ENCODE data around the gene PLEKHA6.

Gene PLEKHA6

DNA sequence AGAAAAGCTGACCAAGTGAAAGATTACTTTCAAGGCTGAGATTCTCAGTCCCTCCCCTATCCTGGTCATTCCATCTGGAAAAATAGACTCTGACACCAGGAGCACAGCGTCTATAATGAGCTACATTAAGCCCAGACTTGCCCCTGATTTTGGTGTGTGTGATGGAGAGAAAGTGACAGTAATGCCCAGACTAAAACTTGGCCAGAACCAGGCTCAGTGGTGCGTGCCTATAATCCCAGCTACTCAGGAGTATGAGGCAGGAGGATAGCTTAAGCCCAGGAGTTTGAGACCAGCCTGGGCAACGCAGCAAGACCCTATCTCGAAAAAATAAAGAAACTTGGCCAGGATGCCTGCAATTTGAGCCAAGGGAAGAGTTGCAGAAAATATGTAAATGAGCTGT is 15.9 kb downstream of the PLEKHA6 start:
- ATAC-seq: no peak

DNA sequence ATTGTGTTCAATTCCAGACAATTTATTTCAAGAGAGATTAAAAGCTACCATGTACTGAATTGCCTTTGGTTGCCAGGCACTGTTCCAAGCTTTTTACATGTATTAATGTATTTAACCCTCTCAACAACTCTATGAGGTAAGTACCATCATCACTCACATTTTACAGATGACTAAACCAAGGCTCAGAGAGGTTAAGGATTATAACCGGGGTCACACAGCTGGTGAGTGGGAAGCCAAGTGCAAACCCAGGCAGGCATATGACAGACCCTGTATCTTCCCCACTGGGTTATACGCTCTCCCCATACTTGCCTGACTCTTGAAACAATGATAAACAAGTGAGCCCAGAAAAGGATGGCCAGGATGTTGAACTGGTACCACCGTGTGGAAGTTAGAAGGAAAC is 16.5 kb downstream of the PLEKHA6 start:
- ATAC-seq: no peak
- TF ChIP-seq, protein P1, sequence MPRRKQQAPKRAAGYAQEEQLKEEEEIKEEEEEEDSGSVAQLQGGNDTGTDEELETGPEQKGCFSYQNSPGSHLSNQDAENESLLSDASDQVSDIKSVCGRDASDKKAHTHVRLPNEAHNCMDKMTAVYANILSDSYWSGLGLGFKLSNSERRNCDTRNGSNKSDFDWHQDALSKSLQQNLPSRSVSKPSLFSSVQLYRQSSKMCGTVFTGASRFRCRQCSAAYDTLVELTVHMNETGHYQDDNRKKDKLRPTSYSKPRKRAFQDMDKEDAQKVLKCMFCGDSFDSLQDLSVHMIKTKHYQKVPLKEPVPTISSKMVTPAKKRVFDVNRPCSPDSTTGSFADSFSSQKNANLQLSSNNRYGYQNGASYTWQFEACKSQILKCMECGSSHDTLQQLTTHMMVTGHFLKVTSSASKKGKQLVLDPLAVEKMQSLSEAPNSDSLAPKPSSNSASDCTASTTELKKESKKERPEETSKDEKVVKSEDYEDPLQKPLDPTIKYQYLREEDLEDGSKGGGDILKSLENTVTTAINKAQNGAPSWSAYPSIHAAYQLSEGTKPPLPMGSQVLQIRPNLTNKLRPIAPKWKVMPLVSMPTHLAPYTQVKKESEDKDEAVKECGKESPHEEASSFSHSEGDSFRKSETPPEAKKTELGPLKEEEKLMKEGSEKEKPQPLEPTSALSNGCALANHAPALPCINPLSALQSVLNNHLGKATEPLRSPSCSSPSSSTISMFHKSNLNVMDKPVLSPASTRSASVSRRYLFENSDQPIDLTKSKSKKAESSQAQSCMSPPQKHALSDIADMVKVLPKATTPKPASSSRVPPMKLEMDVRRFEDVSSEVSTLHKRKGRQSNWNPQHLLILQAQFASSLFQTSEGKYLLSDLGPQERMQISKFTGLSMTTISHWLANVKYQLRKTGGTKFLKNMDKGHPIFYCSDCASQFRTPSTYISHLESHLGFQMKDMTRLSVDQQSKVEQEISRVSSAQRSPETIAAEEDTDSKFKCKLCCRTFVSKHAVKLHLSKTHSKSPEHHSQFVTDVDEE (CRISPR knock-in tag; IDR thresholded peaks at IDR 0.05): no peak
- TF ChIP-seq ZNF565 (CRISPR knock-in tag; conservative IDR thresholded peaks at IDR 0.05; ENCODE audit: low read depth) (no peak), ZFP3 (CRISPR knock-in tag; IDR thresholded peaks at IDR 0.05) (no peak), RARB (CRISPR knock-in tag; IDR thresholded peaks at IDR 0.05) (no peak)
- TF ChIP-seq, protein P2, sequence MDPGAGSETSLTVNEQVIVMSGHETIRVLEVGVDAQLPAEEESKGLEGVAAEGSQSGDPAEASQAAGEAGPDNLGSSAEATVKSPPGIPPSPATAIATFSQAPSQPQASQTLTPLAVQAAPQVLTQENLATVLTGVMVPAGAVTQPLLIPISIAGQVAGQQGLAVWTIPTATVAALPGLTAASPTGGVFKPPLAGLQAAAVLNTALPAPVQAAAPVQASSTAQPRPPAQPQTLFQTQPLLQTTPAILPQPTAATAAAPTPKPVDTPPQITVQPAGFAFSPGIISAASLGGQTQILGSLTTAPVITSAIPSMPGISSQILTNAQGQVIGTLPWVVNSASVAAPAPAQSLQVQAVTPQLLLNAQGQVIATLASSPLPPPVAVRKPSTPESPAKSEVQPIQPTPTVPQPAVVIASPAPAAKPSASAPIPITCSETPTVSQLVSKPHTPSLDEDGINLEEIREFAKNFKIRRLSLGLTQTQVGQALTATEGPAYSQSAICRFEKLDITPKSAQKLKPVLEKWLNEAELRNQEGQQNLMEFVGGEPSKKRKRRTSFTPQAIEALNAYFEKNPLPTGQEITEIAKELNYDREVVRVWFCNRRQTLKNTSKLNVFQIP (CRISPR knock-in tag; IDR thresholded peaks at IDR 0.05; ENCODE audit: borderline replicate concordance, low read depth): no peak

More for the DNA sequence above, 15.9 kb downstream of the PLEKHA6 start:
- TF ChIP-seq ZFP30 (CRISPR knock-in tag; IDR thresholded peaks at IDR 0.05) (no peak), TOX (CRISPR knock-in tag; IDR thresholded peaks at IDR 0.05; ENCODE audit: borderline replicate concordance) (no peak), SNAI2 (CRISPR knock-in tag; IDR thresholded peaks at IDR 0.05) (no peak)
- TF ChIP-seq, protein P3, sequence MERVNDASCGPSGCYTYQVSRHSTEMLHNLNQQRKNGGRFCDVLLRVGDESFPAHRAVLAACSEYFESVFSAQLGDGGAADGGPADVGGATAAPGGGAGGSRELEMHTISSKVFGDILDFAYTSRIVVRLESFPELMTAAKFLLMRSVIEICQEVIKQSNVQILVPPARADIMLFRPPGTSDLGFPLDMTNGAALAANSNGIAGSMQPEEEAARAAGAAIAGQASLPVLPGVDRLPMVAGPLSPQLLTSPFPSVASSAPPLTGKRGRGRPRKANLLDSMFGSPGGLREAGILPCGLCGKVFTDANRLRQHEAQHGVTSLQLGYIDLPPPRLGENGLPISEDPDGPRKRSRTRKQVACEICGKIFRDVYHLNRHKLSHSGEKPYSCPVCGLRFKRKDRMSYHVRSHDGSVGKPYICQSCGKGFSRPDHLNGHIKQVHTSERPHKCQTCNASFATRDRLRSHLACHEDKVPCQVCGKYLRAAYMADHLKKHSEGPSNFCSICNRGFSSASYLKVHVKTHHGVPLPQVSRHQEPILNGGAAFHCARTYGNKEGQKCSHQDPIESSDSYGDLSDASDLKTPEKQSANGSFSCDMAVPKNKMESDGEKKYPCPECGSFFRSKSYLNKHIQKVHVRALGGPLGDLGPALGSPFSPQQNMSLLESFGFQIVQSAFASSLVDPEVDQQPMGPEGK (CRISPR knock-in tag; IDR thresholded peaks at IDR 0.05; ENCODE audit: borderline replicate concordance): no peak

DNA sequence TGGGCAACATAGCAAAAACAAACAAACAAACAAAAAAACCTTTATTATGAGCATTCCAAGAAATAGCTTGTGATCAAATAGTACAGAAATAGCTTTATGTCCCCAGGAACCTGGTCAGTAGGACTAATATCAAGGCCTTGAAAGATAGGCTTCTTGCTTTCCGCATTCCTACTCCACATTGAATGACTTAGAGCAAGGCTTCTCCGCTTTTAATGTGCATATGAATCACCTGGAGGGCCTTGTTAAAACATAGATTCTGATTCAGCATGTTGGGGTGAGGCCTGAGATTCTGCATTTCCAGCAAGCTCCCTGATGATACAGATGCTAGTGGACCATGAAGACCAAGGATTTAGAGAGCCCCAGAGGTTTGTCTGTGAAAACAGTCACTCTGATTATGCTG is 17.4 kb downstream of the PLEKHA6 start:
- ATAC-seq: no peak
- TF ChIP-seq PPARA (CRISPR knock-in tag; IDR thresholded peaks at IDR 0.05; ENCODE audit: borderline replicate concordance) (no peak), ZNF70 (CRISPR knock-in tag; IDR thresholded peaks at IDR 0.05) (no peak), TOX (CRISPR knock-in tag; IDR thresholded peaks at IDR 0.05; ENCODE audit: borderline replicate concordance) (no peak), ZFP3 (CRISPR knock-in tag; IDR thresholded peaks at IDR 0.05) (no peak), ZC3H10 (CRISPR knock-in tag; IDR thresholded peaks at IDR 0.05) (no peak), ISL1 (CRISPR knock-in tag; IDR thresholded peaks at IDR 0.05) (no peak), BACH2 (CRISPR knock-in tag; IDR thresholded peaks at IDR 0.05; ENCODE audit: borderline replicate concordance) (no peak), SNAI2 (CRISPR knock-in tag; IDR thresholded peaks at IDR 0.05) (no peak), ARNTL (CRISPR knock-in tag; IDR thresholded peaks at IDR 0.05; ENCODE audit: borderline replicate concordance, low read depth) (no peak), ZFP30 (CRISPR knock-in tag; IDR thresholded peaks at IDR 0.05) (no peak), TCF4 (CRISPR knock-in tag; IDR thresholded peaks at IDR 0.05; ENCODE audit: borderline replicate concordance) (no peak), OSR1 (CRISPR knock-in tag; IDR thresholded peaks at IDR 0.05) (no peak), RARB (CRISPR knock-in tag; IDR thresholded peaks at IDR 0.05) (no peak), ESRRG (CRISPR knock-in tag; IDR thresholded peaks at IDR 0.05) (no peak)
- TF ChIP-seq, protein P1 (CRISPR knock-in tag; IDR thresholded peaks at IDR 0.05): no peak
- TF ChIP-seq, protein P3 (CRISPR knock-in tag; IDR thresholded peaks at IDR 0.05; ENCODE audit: borderline replicate concordance): no peak
- TF ChIP-seq, protein P4, sequence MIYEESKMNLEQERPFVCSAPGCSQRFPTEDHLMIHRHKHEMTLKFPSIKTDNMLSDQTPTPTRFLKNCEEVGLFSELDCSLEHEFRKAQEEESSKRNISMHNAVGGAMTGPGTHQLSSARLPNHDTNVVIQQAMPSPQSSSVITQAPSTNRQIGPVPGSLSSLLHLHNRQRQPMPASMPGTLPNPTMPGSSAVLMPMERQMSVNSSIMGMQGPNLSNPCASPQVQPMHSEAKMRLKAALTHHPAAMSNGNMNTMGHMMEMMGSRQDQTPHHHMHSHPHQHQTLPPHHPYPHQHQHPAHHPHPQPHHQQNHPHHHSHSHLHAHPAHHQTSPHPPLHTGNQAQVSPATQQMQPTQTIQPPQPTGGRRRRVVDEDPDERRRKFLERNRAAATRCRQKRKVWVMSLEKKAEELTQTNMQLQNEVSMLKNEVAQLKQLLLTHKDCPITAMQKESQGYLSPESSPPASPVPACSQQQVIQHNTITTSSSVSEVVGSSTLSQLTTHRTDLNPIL (CRISPR knock-in tag; IDR thresholded peaks at IDR 0.05; ENCODE audit: low read depth): no peak
- TF ChIP-seq, protein P5, sequence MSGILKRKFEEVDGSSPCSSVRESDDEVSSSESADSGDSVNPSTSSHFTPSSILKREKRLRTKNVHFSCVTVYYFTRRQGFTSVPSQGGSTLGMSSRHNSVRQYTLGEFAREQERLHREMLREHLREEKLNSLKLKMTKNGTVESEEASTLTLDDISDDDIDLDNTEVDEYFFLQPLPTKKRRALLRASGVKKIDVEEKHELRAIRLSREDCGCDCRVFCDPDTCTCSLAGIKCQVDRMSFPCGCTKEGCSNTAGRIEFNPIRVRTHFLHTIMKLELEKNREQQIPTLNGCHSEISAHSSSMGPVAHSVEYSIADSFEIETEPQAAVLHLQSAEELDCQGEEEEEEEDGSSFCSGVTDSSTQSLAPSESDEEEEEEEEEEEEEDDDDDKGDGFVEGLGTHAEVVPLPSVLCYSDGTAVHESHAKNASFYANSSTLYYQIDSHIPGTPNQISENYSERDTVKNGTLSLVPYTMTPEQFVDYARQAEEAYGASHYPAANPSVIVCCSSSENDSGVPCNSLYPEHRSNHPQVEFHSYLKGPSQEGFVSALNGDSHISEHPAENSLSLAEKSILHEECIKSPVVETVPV (CRISPR knock-in tag; IDR thresholded peaks at IDR 0.05): no peak
